GM19452 (cell line): ENCODE measurements around the gene GTPBP4.
"Not testable (repeated sequence)": the region's sequence is repeated elsewhere in the genome, so short reads cannot be mapped to it uniquely, and the experiment has no call there.

ENCODE experiments used
- ATAC-seq: cut with Tn5 transposase; IDR thresholded peaks from one replicate; pipeline ENCODE4 v1.9.1; 2021; ENCODE audit not compliant: unreplicated experiment

The GTPBP4 gene

GRCh38 chr10:988667-989545 lies 672 bp downstream of the GTPBP4 start:
- ATAC-seq = no peak

GRCh38 chr10:990808-991207 lies 2.6 kb downstream of the GTPBP4 start:
- ATAC-seq = no peak

- ATAC-seq = peak; percentile 30
Observed at GRCh38 chr10:992467-992866, 4.2 kb downstream of the GTPBP4 start.

- ATAC-seq = no peak
Observed at GRCh38 chr10:992871-993270, 4.6 kb downstream of the GTPBP4 start.

GRCh38 chr10:994836-995558 lies 6.8 kb downstream of the GTPBP4 start:
- no peak for ATAC-seq

- no peak for ATAC-seq
Observed at GRCh38 chr10:995559-995926, 7.3 kb downstream of the GTPBP4 start.

- no peak for ATAC-seq
Observed at GRCh38 chr10:996031-996430, 7.8 kb downstream of the GTPBP4 start.

GRCh38 chr10:997266-998022 lies 9.2 kb downstream of the GTPBP4 start:
- no peak for ATAC-seq

- no peak for ATAC-seq
Observed at GRCh38 chr10:1002425-1003006, 14.3 kb downstream of the GTPBP4 start.

GRCh38 chr10:1003884-1004670 lies 15.8 kb downstream of the GTPBP4 start:
- ATAC-seq = no peak

GRCh38 chr10:1006573-1006972 lies 18.3 kb downstream of the GTPBP4 start:
- ATAC-seq = no peak

- ATAC-seq = no peak
Observed at GRCh38 chr10:1007583-1007982, 19.3 kb downstream of the GTPBP4 start.

GRCh38 chr10:1009071-1009494 lies 20.8 kb downstream of the GTPBP4 start:
- no peak for ATAC-seq

- not testable (repeated sequence) for ATAC-seq
Observed at GRCh38 chr10:1009947-1010346, 21.7 kb downstream of the GTPBP4 start.

- ATAC-seq = no peak
Observed at GRCh38 chr10:1010703-1011102, 22.5 kb downstream of the GTPBP4 start.

GRCh38 chr10:1011696-1012095 lies 23.5 kb downstream of the GTPBP4 start:
- ATAC-seq = no peak

GRCh38 chr10:1015688-1016087 lies 27.5 kb downstream of the GTPBP4 start:
- ATAC-seq = no peak

GRCh38 chr10:1019362-1019761 lies 31.1 kb downstream of the GTPBP4 start:
- ATAC-seq = no peak

GRCh38 chr10:1020460-1020859 lies 32.2 kb downstream of the GTPBP4 start:
- no peak for ATAC-seq

GRCh38 chr10:1020958-1021357 lies 32.7 kb downstream of the GTPBP4 start:
- ATAC-seq = no peak
